H1 (cell line): Measurements from ENCODE around the gene MBNL3. TPM values are rescaled to one million over a fixed set of nuclear protein-coding genes. Genes with fewer than 3 reads are reported as not detected.

Experiments used
- GABPA ChIP-seq: IDR thresholded peaks from 2 replicates; pipeline ENCODE4 v1.6.1; 2011; ENCODE audit warnings: mild to moderate bottlenecking, low read length, moderate library complexity, borderline replicate concordance; ENCODE audit not compliant: insufficient read depth
- polyA plus RNA-seq, 7 experiments: library from polyadenylated mRNA; depleted of rRNA in 3 of 7; stranded (reverse) in 5 of 7; unstranded in 2 of 7; fragments of >200 nt in 5 of 7; fragments of 200-250 nt in 2 of 7; gene quantifications; 1 replicate in 5 of 7; 2 replicates in 1 of 7; 4 replicates in 1 of 7; pipeline versions ENCODE4 v1.2.1 to v1.2.3, GENCODE V29; 2011 to 2013; ENCODE audit warnings: missing spikeins in 2 of 7, mixed read lengths in 2 of 7
- total RNA-seq: library from RNA; stranded (reverse); fragmentation: NEBNext Ultra II Directional; extraction: Animal tissue kit (Norgen Biotek cat#: 25700); gene quantifications from 2 replicates; pipeline ENCODE4 v1.2.1, GENCODE V29; 2021

The MBNL3 gene
- total and polyA plus RNA-seq, 2 of the 8 experiments (the other 6 are each of a cell fraction or from before 2014, with no cell fraction given), result 3.5 to 4.3 TPM

DNA sequence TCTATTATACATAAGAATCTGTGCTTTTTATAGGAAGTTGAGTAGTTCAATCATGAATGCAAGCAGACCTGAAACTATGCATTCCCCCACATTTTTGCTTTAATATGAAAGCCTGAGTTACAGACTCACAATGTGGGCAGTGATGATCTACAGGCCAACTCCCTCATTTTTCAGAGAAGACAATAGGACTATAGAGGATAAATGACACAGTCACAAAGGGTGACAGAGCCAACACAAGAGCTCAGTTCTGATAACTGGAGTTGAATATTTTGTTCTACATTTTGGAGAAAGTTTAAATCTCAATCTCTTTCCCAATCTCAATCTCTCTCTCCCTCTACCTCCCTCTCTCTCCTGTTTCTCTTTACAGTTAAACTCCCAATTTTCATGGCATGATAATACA is 27.0 kb downstream of the MBNL3 start (continued):
- no peak for TF ChIP-seq GABPA
